Limb (tissue), 2 donors: ENCODE results near the gene TMEM59L.

Source experiments
- DNase-seq, 2 donors: peaks; one replicate each; pipeline ENCODE4 v3.0.0-alpha.2; 2016; ENCODE audit errors: extremely low spot score in 2 of 2

Gene TMEM59L

DNA sequence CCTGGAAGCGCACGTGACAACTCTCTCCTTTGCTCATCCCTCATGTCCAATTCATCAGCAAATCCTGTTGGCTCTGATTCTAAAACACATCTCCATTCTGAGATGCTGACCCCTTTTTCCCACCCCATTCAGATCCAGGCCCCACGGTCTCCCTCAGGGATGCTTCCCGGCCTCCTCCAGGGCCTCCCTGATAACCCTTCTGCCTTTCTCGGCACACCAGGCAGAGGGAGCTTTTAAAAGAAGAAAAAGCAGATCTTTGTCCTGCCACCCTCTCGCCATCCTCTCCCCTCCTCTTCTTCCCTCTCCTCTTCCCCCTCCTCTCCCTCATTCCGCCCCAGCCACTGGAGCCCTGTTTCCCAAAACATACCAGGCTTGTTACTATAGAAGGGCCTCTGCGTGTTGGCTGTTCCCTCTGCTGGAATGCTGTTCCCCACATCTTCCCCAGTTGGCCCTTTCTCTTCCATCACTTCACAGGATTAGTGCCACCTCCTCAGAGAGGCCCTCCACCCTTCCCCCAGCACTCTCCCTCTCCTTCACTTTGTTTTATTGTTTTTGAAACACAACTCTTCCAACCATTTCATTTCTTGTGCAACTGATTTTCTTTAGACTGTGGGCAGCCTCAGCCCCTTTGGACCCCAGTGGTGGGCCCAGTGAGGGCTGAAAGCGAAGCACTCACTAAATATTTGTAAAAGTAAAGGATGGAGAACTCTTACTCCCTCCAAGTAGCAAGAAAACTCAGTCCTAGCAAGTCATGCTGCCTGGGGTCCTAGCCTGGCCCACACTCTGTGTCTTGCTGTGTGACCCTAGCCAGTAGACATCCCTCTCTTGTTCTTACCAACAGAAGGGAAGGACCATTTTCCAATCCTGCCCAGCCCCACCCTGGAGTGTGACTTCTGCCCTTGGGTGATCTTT lies 3.6 kb upstream of the TMEM59L start:
- DNase-seq: no peak

DNA sequence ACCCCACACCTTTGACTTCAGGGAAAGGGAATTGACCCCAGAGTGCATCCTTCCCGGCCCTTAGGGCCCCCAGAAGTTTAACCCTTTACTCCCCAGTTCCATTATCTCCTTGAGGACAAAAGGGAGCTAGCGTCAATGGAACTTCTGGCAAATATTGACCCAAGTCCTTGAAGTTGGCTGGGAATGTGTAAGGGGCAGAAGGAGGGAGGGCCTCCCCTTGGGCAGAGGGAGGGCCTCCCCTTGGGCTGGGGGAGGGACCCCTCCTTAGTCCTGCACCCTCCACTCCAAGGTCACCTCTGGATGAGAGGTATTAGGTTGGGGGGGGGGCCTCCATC lies 3.0 kb upstream of the TMEM59L start:
- DNase-seq: no peak

DNA sequence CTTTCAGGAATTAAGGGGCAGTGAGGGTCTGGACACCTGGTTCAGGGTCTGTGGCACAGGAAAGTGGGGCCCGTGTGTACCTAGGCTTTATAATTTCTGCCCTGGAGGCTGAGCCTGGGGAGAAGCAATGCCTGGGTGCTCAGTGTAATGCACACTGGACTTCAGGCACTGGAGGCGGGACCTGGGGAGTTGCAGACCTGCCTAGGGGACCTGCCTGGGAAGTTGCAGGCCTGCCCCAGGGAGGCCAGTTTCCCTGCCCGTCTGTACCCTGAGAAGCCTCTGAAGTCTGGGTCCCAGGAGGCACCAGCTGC lies 2.5 kb upstream of the TMEM59L start:
- DNase-seq: no peak

DNA sequence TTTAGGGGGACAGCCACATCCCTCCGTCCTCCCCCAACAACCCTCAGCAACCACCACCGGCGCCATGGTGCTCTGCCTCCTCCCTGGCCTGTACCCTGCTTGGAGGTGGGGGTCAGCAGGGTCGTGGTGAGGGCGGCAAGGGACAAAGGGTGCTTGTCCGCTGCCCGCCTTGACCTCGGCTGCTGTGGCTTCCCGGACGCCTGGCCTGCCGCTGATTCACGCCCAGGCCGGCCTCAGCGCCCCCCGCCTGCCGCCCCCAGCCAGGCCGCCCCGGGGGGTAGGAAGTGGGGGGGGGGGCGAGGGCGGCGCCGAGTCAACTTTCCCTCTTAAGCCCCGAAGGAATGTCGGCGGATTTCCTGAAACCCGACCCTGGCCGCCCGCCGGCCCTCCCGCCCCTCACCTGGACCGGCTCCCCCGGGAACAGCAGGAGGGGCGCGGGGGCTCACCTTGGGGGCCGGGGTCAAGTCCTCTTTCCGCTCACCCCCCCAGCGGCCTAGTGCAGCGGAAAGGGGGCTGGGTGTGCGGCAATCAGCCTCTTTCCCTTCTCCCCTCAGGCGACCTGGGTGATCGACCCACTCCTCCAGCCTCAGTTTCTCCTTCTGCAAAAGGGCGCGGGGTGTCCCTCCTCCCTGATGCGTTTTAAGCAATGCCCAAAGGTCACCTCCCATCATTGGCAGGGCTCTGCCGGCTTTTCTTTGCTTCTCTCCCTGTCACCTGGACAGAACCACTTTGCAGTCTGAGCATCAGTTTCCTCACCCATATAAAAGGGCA lies 1.9 kb upstream of the TMEM59L start:
- no peak for DNase-seq

DNA sequence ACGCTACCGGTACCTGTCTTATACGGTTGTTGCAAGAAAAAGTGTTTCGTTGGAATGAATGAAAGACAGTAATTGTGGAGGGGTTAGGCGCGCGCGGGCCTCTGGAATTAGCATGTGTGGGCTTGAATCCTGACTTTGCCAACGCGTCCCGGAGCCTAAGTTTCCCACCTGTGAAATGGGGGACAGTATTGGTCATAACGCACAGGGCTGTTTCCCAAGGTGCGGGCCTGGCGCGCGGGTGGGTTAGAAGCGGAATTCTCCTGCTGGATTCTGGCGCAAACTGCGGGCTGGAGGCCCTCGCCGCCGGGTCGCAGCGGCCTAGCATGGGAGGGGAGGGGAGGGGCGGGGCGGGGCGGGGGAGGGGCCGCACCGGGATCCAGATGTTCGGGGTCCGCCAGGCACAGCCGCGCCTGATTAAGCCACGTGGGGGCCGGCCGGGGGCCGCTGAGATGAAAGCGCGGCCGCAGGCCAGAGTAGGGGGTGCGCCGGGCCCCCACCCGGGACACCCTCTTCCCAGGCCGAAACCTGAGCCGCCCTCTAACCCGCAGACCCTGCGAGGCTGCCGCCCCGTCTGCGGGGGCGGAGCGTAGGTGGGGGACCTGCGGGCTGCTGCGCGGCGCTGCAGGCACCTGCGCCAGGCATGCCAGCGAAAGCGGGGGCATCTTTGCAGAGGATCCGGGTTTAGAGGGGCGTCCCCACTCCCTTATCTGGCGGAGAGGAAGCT lies 1.2 kb upstream of the TMEM59L start:
- no peak for DNase-seq

DNA sequence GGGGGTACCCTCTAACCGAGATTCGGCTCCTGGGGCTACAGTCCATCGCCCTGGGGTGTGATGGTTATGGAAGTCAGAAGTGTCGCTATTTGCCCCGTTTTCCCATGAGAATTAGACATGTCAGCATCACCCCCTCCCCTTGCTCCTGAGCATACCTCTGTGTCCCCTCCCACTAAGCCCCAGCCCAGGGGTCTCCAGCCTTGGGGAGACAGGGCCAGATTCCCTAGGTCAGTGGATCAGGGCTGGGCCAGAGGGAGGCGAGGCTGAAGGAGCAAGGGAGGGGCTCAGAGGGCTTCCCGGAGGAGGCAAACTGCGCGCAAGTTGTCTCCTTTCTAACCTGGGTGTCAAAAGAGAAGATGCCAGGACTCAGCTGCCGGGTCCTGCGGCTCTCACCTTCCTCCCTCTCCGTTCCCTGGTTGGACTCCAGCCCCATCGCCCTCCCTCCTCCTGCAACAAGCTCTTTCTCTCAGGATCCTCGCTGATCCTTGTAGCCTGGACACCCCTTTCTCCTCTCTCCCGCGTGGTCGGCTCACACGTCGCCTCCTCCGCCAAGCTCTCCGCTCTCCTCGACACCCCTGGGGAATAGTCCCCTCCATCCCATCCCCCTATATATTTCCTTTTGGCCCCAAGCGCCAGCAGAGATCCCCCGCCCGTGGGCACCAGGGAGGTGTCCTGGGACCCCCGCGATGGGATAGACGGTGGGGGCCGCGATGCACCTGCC lies 459 bp upstream of the TMEM59L start:
- DNase-seq: no peak

DNA sequence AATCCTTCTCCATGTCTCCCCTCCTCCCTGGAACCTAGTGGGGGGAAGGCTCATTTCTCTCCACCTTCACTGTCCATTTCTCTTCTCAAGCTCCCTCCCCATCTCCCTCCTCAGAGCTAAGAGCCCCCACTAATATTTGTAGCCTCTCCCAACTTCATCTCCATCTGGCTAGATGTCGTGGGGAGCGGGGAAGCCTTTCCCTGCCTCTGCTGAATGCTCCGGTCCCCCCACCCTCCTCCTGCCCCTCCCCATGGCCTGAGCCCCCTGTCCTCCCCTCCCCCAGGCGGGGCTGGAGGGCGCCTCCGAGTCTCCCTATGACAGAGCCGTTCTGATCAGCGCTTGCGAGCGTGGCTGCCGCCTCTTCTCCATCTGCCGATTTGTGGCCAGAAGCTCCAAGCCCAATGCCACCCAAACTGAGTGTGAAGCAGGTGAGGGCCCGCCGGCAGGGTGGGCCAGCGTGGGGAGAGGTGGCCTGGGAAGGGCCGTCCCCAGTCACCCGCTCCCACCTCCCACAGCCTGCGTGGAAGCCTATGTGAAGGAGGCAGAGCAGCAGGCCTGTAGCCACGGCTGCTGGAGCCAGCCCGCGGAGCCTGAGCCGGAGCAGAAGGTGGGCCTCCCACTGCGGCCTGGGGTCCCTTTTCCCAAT lies 1.0 kb downstream of the TMEM59L start:
- DNase-seq: no peak

DNA sequence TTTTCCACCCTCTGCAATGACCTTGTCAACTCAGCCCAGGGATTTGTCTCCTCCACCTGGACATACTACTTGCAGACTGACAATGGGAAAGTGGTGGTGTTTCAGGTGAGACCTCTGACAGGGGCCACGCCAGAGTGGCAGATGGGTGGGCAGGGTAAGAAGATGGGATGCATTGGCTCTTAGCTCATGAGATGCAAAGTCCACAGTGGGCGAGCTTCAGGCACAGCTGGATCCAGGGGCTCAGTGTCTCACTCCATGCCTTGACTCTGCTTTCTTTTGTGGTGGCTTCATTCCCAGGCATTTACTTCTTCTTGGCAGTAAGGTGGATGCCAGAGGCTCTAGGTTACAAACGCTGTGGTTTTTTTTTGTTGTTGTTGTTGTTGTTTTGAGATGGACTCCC lies 3.4 kb downstream of the TMEM59L start:
- no peak for DNase-seq

DNA sequence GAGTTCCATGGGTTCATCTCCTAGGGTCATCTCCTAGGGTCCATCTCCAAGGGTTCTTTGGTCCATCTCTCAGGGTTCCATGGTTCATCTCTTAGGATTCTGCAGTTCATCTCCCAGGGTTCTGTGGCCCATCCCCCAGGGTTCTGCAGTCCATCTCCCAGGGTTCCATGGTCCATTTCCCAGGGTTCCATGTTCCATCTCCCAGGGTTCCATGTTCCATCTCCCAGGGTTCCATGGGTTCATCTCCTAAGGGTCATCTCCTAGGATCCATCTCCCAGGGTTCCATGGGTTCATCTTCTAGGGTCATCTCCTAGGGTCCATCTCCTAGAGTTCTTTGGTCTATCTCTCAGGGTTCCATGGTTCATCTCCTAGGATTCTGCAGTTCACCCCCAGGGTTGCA lies 4.9 kb downstream of the TMEM59L start:
- DNase-seq: no peak

DNA sequence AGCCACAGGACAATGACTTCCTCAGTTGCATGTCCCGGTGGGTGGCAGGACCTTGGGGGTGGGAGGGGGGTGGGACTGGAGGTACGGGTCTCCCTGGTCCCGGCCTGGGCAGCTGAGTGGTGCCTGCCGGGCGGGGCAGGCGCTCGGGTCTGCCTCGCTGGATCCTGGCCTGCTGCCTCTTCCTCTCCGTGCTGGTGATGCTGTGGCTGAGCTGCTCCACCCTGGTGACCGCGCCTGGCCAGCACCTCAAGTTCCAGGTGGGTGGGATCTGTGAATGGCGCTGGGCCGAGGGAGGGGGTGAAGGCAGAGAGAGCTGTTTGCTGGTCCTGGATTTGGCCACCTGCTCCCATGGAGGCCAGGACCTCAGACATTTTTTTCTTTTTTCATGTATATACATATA lies 5.6 kb downstream of the TMEM59L start:
- no peak for DNase-seq

DNA sequence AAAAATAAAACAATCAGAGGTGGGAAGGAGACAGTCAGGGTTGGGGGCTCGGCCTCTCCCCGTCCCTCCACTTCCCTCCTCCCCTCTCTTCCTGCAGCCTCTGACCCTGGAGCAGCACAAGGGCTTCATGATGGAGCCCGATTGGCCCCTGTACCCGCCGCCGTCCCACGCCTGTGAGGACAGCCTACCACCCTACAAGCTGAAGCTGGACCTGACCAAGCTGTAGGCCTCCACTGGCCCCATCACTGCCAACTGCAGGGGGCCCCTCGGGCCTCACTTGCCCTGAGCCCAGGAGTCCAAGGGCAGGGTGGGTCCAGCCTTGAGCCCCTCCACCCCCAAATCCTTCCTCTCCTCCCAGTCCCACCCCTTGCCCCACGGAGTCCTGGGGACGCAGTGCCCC lies 7.6 kb downstream of the TMEM59L start:
- no peak for DNase-seq

DNA sequence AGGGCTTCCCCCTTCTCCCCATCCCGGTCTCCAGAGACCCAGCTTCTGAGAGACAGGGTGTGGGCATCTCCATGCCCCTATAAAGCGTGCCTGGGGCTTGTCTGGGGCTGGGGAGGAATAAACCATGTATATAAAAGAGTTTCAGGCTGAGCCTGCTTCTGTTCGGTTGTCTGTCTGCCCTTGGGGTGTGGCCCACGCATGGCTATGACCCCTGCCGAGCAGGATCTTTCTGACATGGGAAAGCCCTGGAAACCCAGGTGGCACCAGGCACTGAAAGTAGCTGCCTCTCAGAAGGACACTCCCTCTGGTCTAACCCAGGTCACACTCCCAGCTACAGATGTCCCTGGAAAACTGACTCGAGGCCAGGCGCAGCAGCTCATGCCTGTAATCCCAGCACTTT lies 8.2 kb downstream of the TMEM59L start:
- no peak for DNase-seq

DNA sequence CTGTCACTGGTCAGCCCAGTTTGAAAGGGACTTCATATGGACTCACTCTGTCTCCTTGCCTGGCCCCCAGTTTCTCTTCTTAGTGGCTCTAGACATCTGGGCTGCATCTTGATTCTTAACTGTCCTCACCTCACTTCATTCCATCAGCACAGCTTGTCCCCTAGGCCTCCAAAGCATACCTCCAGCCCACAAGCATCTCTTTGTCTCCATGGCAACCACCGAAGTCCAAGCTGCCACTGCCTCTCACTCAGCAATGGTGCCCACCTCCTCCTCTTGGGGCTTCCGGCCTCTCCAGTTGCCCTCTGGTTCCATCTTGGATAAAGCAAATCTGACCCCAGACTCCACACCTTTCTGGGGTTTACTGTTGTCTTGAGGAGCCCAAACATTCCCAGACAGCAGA lies 14.2 kb downstream of the TMEM59L start:
- no peak for DNase-seq

DNA sequence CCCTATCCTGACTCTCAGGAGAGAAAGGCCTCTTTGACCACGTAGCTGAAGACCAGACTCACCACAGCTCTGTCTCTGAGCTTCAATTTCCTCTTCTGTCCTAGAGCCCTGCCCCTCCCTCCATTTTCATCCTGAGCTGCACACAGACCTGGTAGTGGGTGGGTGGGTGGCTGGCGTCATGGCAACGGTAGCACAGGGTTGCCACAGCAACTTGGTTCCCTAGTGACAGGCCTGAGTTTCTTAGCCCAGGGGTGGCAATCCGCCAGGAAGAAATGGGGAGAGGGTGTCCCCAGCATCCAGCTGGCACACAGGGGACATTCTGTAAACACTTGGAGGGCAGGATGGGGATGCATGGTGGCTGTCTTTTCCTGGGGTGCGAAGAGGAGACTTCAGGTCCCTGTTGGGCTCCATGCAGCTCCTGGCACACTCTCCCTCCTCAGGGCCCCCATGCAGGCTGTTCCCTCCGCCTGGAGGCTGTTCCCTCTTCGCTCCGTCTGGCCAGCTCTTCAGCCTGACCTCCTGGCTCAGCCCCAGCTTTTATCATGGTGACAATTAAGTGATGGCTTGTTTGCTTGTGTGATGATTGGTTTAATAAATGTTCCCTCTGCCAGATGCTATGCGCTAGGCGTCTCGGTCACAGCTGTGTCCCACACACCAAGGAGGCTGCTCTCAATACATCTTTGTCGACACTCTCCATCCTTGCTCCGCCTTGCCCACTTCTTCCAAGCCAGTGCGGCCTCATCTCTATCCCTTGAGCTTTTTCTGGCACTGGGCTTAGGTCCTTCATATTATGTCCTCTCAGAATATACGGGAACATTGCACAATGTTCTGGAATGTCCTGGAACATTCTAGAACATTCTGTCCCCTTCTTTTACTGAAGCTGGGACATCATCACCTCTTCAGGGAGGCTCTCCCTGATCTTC lies 16.8 kb downstream of the TMEM59L start:
- DNase-seq: peak in 1 of 2 donors; percentile 54

DNA sequence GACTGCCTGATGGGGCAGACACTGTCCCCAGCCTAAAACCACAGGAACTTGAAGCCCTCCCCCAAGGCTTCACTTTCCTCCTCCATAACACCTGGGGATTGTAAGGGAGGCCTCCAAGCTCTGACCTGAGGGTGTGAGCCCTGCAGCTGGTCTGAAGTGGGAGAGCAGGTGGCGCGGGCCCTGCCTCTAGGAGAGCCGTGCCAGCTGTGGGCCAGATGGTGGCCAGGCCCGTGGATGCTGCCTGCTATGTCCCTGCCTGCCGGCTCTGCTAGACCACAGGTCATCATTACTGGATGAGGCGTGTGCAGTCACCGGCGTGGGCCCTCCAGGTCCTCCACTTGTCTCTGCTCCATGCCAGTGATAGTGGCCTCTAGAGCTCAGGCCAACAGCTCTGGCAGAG lies 20.7 kb downstream of the TMEM59L start:
- DNase-seq: no peak

DNA sequence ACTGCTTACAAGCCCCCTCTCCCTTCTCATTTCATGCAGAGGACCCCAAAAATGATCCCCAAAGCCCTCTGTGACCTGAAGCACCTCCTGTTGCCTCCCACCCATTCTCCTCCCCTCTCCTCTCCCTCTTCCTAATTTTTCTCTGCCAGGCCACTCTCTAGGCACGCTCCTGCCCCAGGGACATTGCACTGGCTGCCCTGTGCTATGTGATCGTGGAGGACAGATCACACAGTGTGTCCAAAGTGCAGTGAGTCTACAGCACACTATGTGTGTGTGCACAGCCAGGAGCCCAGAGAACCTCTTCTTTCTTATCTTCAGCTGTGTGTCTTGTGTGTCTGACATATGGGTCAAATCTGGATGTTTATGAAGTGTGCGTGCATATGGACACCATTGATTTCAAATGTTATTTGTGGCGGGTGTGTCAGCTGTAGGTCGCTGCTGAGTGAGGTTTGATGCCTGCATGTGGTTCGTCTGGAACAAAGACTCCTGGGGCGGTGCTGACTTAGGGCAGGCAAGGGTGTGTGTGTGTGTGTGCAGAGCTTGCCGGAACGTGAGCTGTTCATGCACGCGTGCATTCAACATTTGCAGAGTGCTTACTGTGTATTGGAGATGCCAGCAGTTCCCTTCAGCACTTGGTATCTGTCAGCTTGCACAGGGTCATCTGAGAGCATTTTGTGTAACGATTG lies 22.1 kb downstream of the TMEM59L start:
- DNase-seq: peak in 1 of 2 donors; percentile 27

DNA sequence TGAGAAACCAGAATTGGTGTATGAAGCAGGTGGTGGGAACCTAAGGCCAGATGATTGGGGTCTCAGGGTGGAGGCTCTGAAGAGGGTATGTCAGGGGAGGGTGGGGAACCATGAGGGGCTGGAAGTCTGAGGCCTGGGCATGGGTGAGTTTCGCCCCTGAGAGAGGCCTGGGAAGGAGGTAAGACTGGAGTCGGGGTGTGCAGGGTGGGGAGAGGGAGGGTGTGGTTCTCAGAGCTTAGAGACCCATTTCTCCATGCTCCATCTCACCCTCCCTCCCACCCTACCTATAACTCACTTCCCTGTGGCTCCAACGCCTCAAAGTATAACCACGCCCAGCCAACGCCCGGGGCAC lies 23.1 kb downstream of the TMEM59L start:
- DNase-seq: no peak

DNA sequence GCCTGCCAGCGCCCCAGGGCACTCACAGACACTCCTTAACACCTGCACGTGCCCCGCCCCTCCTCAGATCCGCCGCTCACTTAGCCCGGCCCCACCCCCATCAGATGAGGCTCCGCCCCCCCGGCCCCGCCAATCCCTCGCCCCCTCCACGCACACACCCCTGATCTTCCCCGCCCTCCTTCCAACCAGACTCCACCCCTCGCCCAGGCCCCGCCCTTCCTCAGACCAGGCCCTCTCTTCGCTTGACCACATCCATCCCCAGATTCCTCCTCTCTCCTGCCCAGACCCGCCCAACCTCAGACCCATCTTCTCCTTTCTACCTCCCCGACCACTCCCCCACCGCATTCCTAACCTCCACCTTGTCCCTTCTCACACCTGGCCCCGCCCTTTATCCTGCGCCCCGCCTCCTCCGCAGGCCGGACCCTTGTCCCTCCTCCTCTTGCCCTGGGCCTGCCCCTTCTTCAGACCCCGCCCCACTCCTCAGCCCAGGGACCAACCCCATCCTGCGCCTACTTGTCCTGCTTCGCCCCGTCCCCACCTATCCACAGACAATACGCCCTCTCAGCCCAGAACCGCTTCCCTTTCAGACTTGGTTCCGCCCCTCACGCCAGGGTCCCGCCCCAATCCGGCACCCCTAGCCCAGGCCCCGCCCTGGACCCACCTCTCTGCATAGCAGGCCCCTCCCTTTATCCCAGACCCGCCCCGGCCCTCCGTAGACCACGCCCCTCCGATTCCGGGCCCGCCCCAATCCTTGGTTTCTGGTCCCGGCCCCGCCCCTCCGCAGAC lies 23.7 kb downstream of the TMEM59L start:
- DNase-seq: peak; percentile 90 to 99
